ENCODE data around the gene STK10. TPM values are rescaled to one million over a fixed set of nuclear protein-coding genes. Genes with fewer than 3 reads are reported as not detected.

Gene STK10
- total and polyA plus RNA-seq, 2 of the 8 experiments (the other 6 are each of a cell fraction or from before 2014, with no cell fraction given), result 10.5 to 21.4 TPM

GRCh38 chr5:172142709-172143215, 45.3 kb downstream of the STK10 start:
- no peak overlapping the region for H2BK5ac ChIP-seq (ENCODE audit: low read depth, low read length)
- TF ChIP-seq EGR1 (IDR thresholded peaks at IDR 0.05; ENCODE audit: borderline replicate concordance, low read depth, low read length), result no peak
- no peak for TF ChIP-seq E2F6 (IDR thresholded peaks at IDR 0.05)
- TF ChIP-seq CREB1 (IDR thresholded peaks at IDR 0.05), result no peak
- TF ChIP-seq SP4 (IDR thresholded peaks at IDR 0.05; ENCODE audit: low read length), result no peak
- no peak for TF ChIP-seq RFX5 (IDR thresholded peaks at IDR 0.05; ENCODE audit: borderline replicate concordance, low read depth, low read length)
- TF ChIP-seq HDAC2 (IDR thresholded peaks at IDR 0.05; ENCODE audit: borderline replicate concordance in 1 of 2, low read depth in 2 of 2, low read length in 2 of 2), result no peak
- no peak overlapping the region for H3K23ac ChIP-seq (ENCODE audit: insufficient read length)
- peaks cover 0 to 8% (median 5%) of the 10 kb centered on the region in 4 experiments; a peak in 5 of 7 replicates for H3K4me1 ChIP-seq (replicated peaks in 1 of 4; ENCODE audit: control insufficient read depth in 3 of 4, insufficient read depth in 4 of 4, low read length in 3 of 4)
- CTCF ChIA-PET (ENCODE audit: partially characterized antibody), result interaction anchor here (0.5 kb wide), 1 partner anchor 60 kb away, joined by 3 read pairs; no protein-coding TSS in a partner anchor
- H3K9me3 ChIP-seq (ENCODE audit: insufficient read depth in 2 of 2, low read depth in 1 of 2, low read length in 1 of 2), result no peaks in the 10 kb centered on the region; a peak in 1 of 4 replicates
- WGBS, 2 experiments (ENCODE audit: extremely low coverage in 1 of 2, insufficient coverage in 1 of 2, insufficient read length in 1 of 2, insufficient replicate concordance in 2 of 2, low coverage in 1 of 2, low lambda C conversion rate in 2 of 2, missing lambda C conversion rate in 1 of 2), result 82% methylated on average over 5 of the region's 5 CpGs; no CpG with 5 or more reads in 1 of the 2 experiments
- H2AFZ ChIP-seq (ENCODE audit: low read length), result no peak overlapping the region
- no peak overlapping the region for H4K8ac ChIP-seq (ENCODE audit: extremely low read depth, insufficient read depth, low read length)
- H3K79me1 ChIP-seq (ENCODE audit: low read depth, low read length), result no peaks in the 10 kb centered on the region
- H3K27ac ChIP-seq (ENCODE audit: low read depth, low read length), result no peak overlapping the region
- H3K27me3 ChIP-seq (replicated peaks in 1 of 4; ENCODE audit: control insufficient read depth in 3 of 4, extremely low read depth in 1 of 4, insufficient read depth in 3 of 4, low read length in 3 of 4), result no peaks in the 10 kb centered on the region
- no peak overlapping the region for H2AK5ac ChIP-seq (ENCODE audit: low read depth, low read length)
- peaks cover 2 to 3% of the 10 kb centered on the region in 2 experiments for H4K20me1 ChIP-seq (replicated peaks in 1 of 2; ENCODE audit: control insufficient read depth in 1 of 2, insufficient read depth in 2 of 2, low read length in 2 of 2)
- no peak overlapping the region for H3K4ac ChIP-seq (replicated peaks; ENCODE audit: insufficient read length, low read depth, low read length)
- no peak overlapping the region for H4K91ac ChIP-seq (replicated peaks; ENCODE audit: insufficient read length, low read length)
- DNase-seq (ENCODE audit: low read depth in 1 of 2, low spot score in 2 of 2), result no peak
- no peaks in the 10 kb centered on the region for H3K79me2 ChIP-seq (ENCODE audit: control insufficient read depth in 1 of 2, insufficient read depth in 2 of 2, low read length in 2 of 2)
- POLR2A ChIA-PET (ENCODE audit: partially characterized antibody), result no interaction called here
- H2BK15ac ChIP-seq (ENCODE audit: low read length), result no peak overlapping the region
- H3K4me3 ChIP-seq (ENCODE audit: extremely low read depth in 1 of 4, insufficient read depth in 2 of 4, low read depth in 3 of 4, low read length in 4 of 4), result no peak overlapping the region
- no peak overlapping the region for H2BK120ac ChIP-seq (replicated peaks; ENCODE audit: low read depth, low read length)
- no peak overlapping the region for H3K14ac ChIP-seq (ENCODE audit: insufficient read length)
- H3K4me2 ChIP-seq (ENCODE audit: insufficient read depth in 1 of 2, low read depth in 2 of 2, low read length in 2 of 2), result no peak overlapping the region
- no peaks in the 10 kb centered on the region for H3K23me2 ChIP-seq (ENCODE audit: low read depth, low read length)
- no peak overlapping the region for H3K9ac ChIP-seq (replicated peaks in 1 of 4; ENCODE audit: extremely low read depth in 1 of 4, low read depth in 3 of 4, low read length in 3 of 4)
- no peak overlapping the region for H2BK20ac ChIP-seq (ENCODE audit: low read length)
- H3K18ac ChIP-seq (ENCODE audit: extremely low read depth, low read length), result no peak overlapping the region
- H4K5ac ChIP-seq (ENCODE audit: insufficient read length, low read depth, low read length), result no peak overlapping the region
- H2BK12ac ChIP-seq (ENCODE audit: low read depth, low read length), result no peak overlapping the region
- no peaks in the 10 kb centered on the region for H3K36me3 ChIP-seq (ENCODE audit: control insufficient read depth in 2 of 4, insufficient read depth in 4 of 4, low read length in 3 of 4)
- H3K56ac ChIP-seq (replicated peaks; ENCODE audit: insufficient read length, low read depth, low read length), result no peak overlapping the region
- FAIRE-seq, result no peak

All from H1 (cell line).